ENCODE data around the gene HDAC4. TPM values are rescaled to one million over a fixed set of nuclear protein-coding genes. Genes with fewer than 3 reads are reported as not detected.

The HDAC4 gene
- total RNA-seq, 1 donor from 2014 or later = 11.8 TPM

GRCh38 chr2:239003624-239004273 lies 397.1 kb downstream of the HDAC4 start:
- TF ChIP-seq CTCF (IDR thresholded peaks at IDR 0.05; ENCODE audit: insufficient read depth, low read depth, low read length) (no peak), EZH2 (IDR thresholded peaks at IDR 0.05; ENCODE audit: insufficient read depth, low read length) (no peak)
- H4K20me1 ChIP-seq (ENCODE audit: insufficient read depth, low read length) = no peaks in the 10 kb centered on the region
- H3K79me2 ChIP-seq (ENCODE audit: insufficient read depth, low read length) = no peaks in the 10 kb centered on the region
- H2AFZ ChIP-seq (ENCODE audit: low read depth, low read length) = no peak overlapping the region
- H3K9me3 ChIP-seq (ENCODE audit: insufficient read depth, low read depth, low read length) = peaks cover 3% of the 10 kb centered on the region
- peaks cover 12% of the 10 kb centered on the region for H3K27me3 ChIP-seq (ENCODE audit: insufficient read depth, low read length)
- peaks cover 9% of the 10 kb centered on the region for H3K9me3 Mint-ChIP-seq (ENCODE audit: unreplicated experiment)
- H3K27ac ChIP-seq (ENCODE audit: low read depth, low read length) = no peak overlapping the region
- H3K4me1 Mint-ChIP-seq (ENCODE audit: low read depth, unreplicated experiment) = peaks cover 2% of the 10 kb centered on the region
- H3K36me3 Mint-ChIP-seq (ENCODE audit: low read depth, unreplicated experiment) = no peaks in the 10 kb centered on the region
- no peak overlapping the region for H3K4me3 ChIP-seq (ENCODE audit: insufficient read depth, low read depth, low read length)
- no peak overlapping the region for H3K4me2 ChIP-seq (ENCODE audit: low read length)
- H3K4me1 ChIP-seq (ENCODE audit: insufficient read depth, low read length) = no peaks in the 10 kb centered on the region
- peaks cover 36% of the 10 kb centered on the region for H3K27me3 Mint-ChIP-seq (ENCODE audit: low read depth, unreplicated experiment)
- H3K9ac ChIP-seq (ENCODE audit: low read length) = no peak overlapping the region
- H3K27ac Mint-ChIP-seq (ENCODE audit: unreplicated experiment) = no peak overlapping the region
- FAIRE-seq = no peak
- no peak for DNase-seq (ENCODE audit: low read depth)
- no peak overlapping the region for H3K4me3 Mint-ChIP-seq (ENCODE audit: unreplicated experiment)
- H3K36me3 ChIP-seq (ENCODE audit: insufficient read depth, low read length) = no peaks in the 10 kb centered on the region

- Histone ChIP-seq H3K36me3 (ENCODE audit: insufficient read depth, low read length) (no peaks in the 10 kb centered on the region), H3K4me1 (ENCODE audit: insufficient read depth, low read length) (no peaks in the 10 kb centered on the region), H3K9ac (ENCODE audit: low read length) (no peak overlapping the region), H4K20me1 (ENCODE audit: insufficient read depth, low read length) (no peaks in the 10 kb centered on the region), H3K4me2 (ENCODE audit: low read length) (peak overlapping the region; percentile 9), H3K4me3 (ENCODE audit: insufficient read depth, low read depth, low read length) (no peak overlapping the region), H2AFZ (ENCODE audit: low read depth, low read length) (no peak overlapping the region), H3K9me3 (ENCODE audit: insufficient read depth, low read depth, low read length) (peaks cover 3% of the 10 kb centered on the region), H3K27ac (ENCODE audit: low read depth, low read length) (no peak overlapping the region), H3K27me3 (ENCODE audit: insufficient read depth, low read length) (peaks cover 6% of the 10 kb centered on the region), H3K79me2 (ENCODE audit: insufficient read depth, low read length) (no peaks in the 10 kb centered on the region)
- H3K9me3 Mint-ChIP-seq (ENCODE audit: unreplicated experiment) = peaks cover 6% of the 10 kb centered on the region
- DNase-seq (ENCODE audit: low read depth) (no peak), FAIRE-seq (no peak)
- peaks cover 31% of the 10 kb centered on the region for H3K27me3 Mint-ChIP-seq (ENCODE audit: low read depth, unreplicated experiment)
- no peak overlapping the region for H3K4me3 Mint-ChIP-seq (ENCODE audit: unreplicated experiment)
- H3K4me1 Mint-ChIP-seq (ENCODE audit: low read depth, unreplicated experiment) = peaks cover 2% of the 10 kb centered on the region
- no peak overlapping the region for H3K27ac Mint-ChIP-seq (ENCODE audit: unreplicated experiment)
- H3K36me3 Mint-ChIP-seq (ENCODE audit: low read depth, unreplicated experiment) = no peaks in the 10 kb centered on the region
- TF ChIP-seq CTCF (IDR thresholded peaks at IDR 0.05; ENCODE audit: insufficient read depth, low read depth, low read length) (peak; percentile 8), EZH2 (IDR thresholded peaks at IDR 0.05; ENCODE audit: insufficient read depth, low read length) (no peak)
Measured at GRCh38 chr2:239002954-239003623, 397.7 kb downstream of the HDAC4 start.

- no peaks in the 10 kb centered on the region for H3K79me2 ChIP-seq (ENCODE audit: insufficient read depth, low read length)
- H3K4me3 Mint-ChIP-seq (ENCODE audit: unreplicated experiment) = no peak overlapping the region
Measured at GRCh38 chr2:239002591-239002953, 398.2 kb downstream of the HDAC4 start.

More at GRCh38 chr2:239002591-239002953, 398.2 kb downstream of the HDAC4 start:
- TF ChIP-seq CTCF (IDR thresholded peaks at IDR 0.05; ENCODE audit: insufficient read depth, low read depth, low read length) = no peak
- TF ChIP-seq EZH2 (IDR thresholded peaks at IDR 0.05; ENCODE audit: insufficient read depth, low read length) = no peak
- FAIRE-seq (no peak), DNase-seq (ENCODE audit: low read depth) (no peak)
- Mint-ChIP-seq H3K9me3 (ENCODE audit: unreplicated experiment) (peaks cover 4% of the 10 kb centered on the region), H3K27ac (ENCODE audit: unreplicated experiment) (no peak overlapping the region), H3K4me1 (ENCODE audit: low read depth, unreplicated experiment) (peaks cover 2% of the 10 kb centered on the region), H3K36me3 (ENCODE audit: low read depth, unreplicated experiment) (no peaks in the 10 kb centered on the region), H3K27me3 (ENCODE audit: low read depth, unreplicated experiment) (peaks cover 29% of the 10 kb centered on the region)
- Histone ChIP-seq H3K9me3 (ENCODE audit: insufficient read depth, low read depth, low read length) (peaks cover 3% of the 10 kb centered on the region), H3K27ac (ENCODE audit: low read depth, low read length) (no peak overlapping the region), H2AFZ (ENCODE audit: low read depth, low read length) (no peak overlapping the region), H3K9ac (ENCODE audit: low read length) (no peak overlapping the region), H3K4me2 (ENCODE audit: low read length) (no peak overlapping the region), H3K4me1 (ENCODE audit: insufficient read depth, low read length) (no peaks in the 10 kb centered on the region), H3K4me3 (ENCODE audit: insufficient read depth, low read depth, low read length) (no peak overlapping the region), H4K20me1 (ENCODE audit: insufficient read depth, low read length) (no peaks in the 10 kb centered on the region), H3K27me3 (ENCODE audit: insufficient read depth, low read length) (peaks cover 8% of the 10 kb centered on the region), H3K36me3 (ENCODE audit: insufficient read depth, low read length) (no peaks in the 10 kb centered on the region)
